DOHH2 (cell line): ENCODE results near the gene LGI2.

ENCODE experiments used
- CTCF ChIP-seq: fragments of 200-600 bp; sonication (generic); IDR thresholded peaks from one replicate; pipeline ENCODE4 v1.5.1; 2014; ENCODE audit warnings: antibody characterized with exemption, mild to moderate bottlenecking, low read depth, low read length; ENCODE audit not compliant: poor library complexity, severe bottlenecking
- EZH2phosphoT487 ChIP-seq: fragments of 200-600 bp; sonication (generic); IDR thresholded peaks from 2 replicates; pipeline ENCODE4 v1.6.1; 2017; ENCODE audit warnings: borderline replicate concordance, mild to moderate bottlenecking, antibody characterized with exemption, low read length, moderate library complexity, mixed read lengths

GRCh38 chr4:25015012-25015411 is 15.7 kb downstream of the LGI2 start:
- TF ChIP-seq CTCF (no peak), EZH2phosphoT487 (no peak)
